Right lobe of liver (tissue), 6 donors: Measurements from ENCODE around the gene GAST. TPM values are rescaled to one million over a fixed set of nuclear protein-coding genes. Genes with fewer than 3 reads are reported as not detected.
"Not testable (repeated sequence)": the region's sequence is repeated elsewhere in the genome, so short reads cannot be mapped to it uniquely, and the experiment has no call there.

Source experiments
- ATAC-seq, 4 donors: fragments of 200-7000 bp; cut with Tn5 transposase; one replicate each; pipeline ENCODE4 v1.9.1; 2020; ENCODE audit warnings: mild to moderate bottlenecking in 4 of 4, moderate library complexity in 4 of 4
- DNase-seq, 3 donors: peaks; one replicate each; pipeline ENCODE4 v3.0.0-alpha.2; 2020
- H3K27ac ChIP-seq, 3 donors: fragments of 200-600 bp; one replicate each; pipeline ENCODE4 v1.8.0; 2022
- H3K27me3 ChIP-seq, 2 donors: fragments of 200-600 bp; one replicate each; pipeline ENCODE4 v1.8.0; 2022
- H3K36me3 ChIP-seq, 4 donors: fragments of 200-600 bp; sonication (generic) in 1 of 4; one replicate each; pipeline versions ENCODE4 v1.5.1 to v1.8.0; 2017 to 2022; ENCODE audit warnings: control low read depth in 1 of 4
- H3K4me1 ChIP-seq, 4 donors: fragments of 200-600 bp; sonication (generic) in 1 of 4; one replicate each; pipeline versions ENCODE4 v1.5.1 to v1.8.0; 2017 to 2022; ENCODE audit warnings: control low read depth in 1 of 4
- H3K4me3 ChIP-seq, 3 donors: fragments of 200-600 bp; one replicate each; pipeline ENCODE4 v1.8.0; 2022
- H3K9me3 ChIP-seq, 4 donors: fragments of 200-600 bp; sonication (generic) in 1 of 4; one replicate each; pipeline versions ENCODE4 v1.5.1 to v1.8.0; 2017 to 2022; ENCODE audit warnings: control low read depth in 1 of 4
- POLR2A ChIP-seq: fragments of 450-650 bp; IDR thresholded peaks from one replicate; pipeline ENCODE4 v1.6.1; 2017; ENCODE audit warnings: antibody characterized with exemption, mild to moderate bottlenecking
- WGBS: methylation state at CpG from one replicate; pipeline ENCODE4 v1.1.6; 2018; ENCODE audit warnings: low coverage, low lambda C conversion rate; ENCODE audit not compliant: insufficient coverage; ENCODE audit errors: missing lambda C conversion rate; 5-methylcytosine and 5-hydroxymethylcytosine counted together
- intact Hi-C, 2 donors: fragments of 100-400 bp; cut with DNase I; formaldehyde crosslinking; loops; one replicate each; pipeline versions ENCODE4 v1.11.2 to v1.14.1; 2022
- total RNA-seq, 6 experiments: library from RNA; depleted of rRNA in 2 of 6; stranded (reverse); fragments of >200 nt in 2 of 6; fragmentation: NEBNext Ultra II Directional in 3 of 6; extraction: Animal tissue kit (Norgen Biotek cat#: 25700) in 3 of 6; gene quantifications; one replicate each; pipeline versions ENCODE4 v1.1.0 to v1.2.4, GENCODE V29; 2016 to 2023
- TF ChIP-seq, protein P1 (sequence below), 4 donors: fragments of 200-600 bp in 3 of 4; fragments of 450-650 bp in 1 of 4; IDR thresholded peaks; one replicate each; pipeline versions ENCODE4 v1.5.1 to v1.8.0; 2016 to 2022; ENCODE audit warnings: antibody characterized with exemption in 4 of 4, mild to moderate bottlenecking in 2 of 4
- donor health status: DM: no; HTN: yes; CAD: no.
- donor health status: DM: no; HTN: no; CAD: no.
- donor health status: DM: no; HTN: no; CAD: no.
- donor health status: DM: no; HTN: yes; CAD: no.
- donor health status: DM: no; HTN: yes; CAD: no.

GAST gene
- total RNA-seq, 6 experiments from 2014 or later, result not detected

DNA sequence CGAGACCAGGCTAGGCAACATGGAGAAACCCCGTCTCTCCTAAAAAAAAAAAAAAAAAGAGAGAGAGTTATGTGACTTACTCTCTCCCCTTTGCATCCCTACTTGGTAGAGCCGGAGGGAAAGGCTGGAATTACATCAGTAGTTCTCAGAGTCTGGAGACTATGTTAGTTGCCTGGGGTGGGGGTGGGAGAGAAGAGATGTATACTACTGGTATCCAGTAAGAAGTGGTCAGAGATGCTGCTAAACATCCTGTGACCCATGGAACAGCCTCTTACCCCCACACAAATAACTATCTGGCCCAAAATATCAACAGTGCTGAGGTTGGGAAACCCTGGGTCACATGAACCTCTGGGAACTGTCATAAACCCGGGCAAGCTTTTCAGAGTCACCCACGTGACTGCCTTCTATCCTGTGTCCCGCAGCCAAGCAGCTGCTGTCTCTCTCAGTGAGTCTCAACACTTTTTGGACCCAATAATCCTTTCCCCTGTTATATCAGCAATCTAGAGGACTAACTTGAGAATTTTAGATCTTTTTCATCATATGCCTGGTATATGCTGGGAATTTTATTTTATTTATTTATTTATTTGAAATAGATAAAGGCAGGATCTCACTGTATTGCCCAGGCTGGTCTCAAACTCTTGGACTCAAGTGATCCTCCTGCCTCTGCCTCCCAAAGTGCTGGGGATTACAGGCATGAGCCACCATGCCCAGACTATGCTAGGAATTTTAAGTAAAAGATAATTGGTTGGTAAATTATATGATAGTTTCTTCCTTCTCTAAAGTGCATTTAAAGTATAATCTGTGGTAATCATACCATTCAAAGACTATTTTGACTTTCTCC lies 14.8 kb upstream of the GAST start:
- no peak overlapping the region for H3K4me3 ChIP-seq
- H3K36me3 ChIP-seq, result peaks cover 1 to 19% (median 13%) of the 10 kb centered on the region in 4 donors
- peak; percentile 70 to 90 (median 83) for DNase-seq
- ATAC-seq, result peak; percentile 86 to 91 (median 88)
- peak overlapping the region; percentile 56 to 82 (median 56) for H3K27ac ChIP-seq
- peaks cover 0 to 28% (median 13%) of the 10 kb centered on the region in 4 donors for H3K4me1 ChIP-seq
- 14% methylated on average over 6 of the region's 6 CpGs for WGBS
- intact Hi-C loops, result no loop called here
- H3K27me3 ChIP-seq, result no peaks in the 10 kb centered on the region
- no peaks in the 10 kb centered on the region for H3K9me3 ChIP-seq
- TF ChIP-seq, protein P1, sequence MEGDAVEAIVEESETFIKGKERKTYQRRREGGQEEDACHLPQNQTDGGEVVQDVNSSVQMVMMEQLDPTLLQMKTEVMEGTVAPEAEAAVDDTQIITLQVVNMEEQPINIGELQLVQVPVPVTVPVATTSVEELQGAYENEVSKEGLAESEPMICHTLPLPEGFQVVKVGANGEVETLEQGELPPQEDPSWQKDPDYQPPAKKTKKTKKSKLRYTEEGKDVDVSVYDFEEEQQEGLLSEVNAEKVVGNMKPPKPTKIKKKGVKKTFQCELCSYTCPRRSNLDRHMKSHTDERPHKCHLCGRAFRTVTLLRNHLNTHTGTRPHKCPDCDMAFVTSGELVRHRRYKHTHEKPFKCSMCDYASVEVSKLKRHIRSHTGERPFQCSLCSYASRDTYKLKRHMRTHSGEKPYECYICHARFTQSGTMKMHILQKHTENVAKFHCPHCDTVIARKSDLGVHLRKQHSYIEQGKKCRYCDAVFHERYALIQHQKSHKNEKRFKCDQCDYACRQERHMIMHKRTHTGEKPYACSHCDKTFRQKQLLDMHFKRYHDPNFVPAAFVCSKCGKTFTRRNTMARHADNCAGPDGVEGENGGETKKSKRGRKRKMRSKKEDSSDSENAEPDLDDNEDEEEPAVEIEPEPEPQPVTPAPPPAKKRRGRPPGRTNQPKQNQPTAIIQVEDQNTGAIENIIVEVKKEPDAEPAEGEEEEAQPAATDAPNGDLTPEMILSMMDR (IDR thresholded peaks at IDR 0.05), result no peak
- no peak for TF ChIP-seq POLR2A

DNA sequence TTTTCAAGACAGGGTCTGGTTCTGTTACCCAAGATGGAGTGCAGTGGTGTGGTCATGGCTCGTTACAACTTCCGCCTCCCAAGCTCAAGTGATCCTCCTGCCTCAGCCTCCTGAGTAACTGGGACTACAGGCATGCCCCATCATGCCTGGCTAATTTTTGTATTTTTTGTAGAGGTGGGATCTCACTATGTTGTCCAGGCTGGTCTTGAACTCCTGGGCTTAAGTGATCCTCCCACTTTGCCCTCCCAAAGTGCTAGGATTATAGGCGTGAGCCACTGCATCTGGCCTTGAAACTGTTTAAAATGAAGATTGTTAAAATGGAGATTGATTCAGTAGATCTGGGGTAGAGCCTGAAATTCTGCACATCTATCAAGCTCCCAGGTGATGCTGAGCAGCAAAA lies 11.3 kb upstream of the GAST start:
- 70% methylated on average over 1 of the region's 3 CpGs for WGBS
- not testable (repeated sequence) for H3K4me3 ChIP-seq

DNA sequence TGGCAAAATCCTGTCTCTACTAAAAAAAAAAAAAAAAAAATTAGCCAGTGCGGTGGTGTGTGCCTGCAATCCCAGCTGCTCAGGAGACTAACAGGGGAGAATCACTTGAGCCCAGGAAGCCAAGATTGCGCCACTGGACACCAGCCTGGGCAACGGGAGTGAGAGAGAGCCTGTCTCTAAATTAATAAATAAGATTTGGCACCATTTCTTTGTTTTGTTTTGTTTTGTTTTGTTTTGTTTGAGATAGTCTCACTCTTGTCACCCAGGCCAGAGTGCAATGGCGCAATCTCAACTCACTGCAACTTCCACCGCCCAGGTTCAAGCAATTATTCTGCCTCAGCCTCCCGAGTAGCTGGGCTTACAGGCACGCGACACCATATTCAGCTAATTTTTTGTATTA lies 9.4 kb upstream of the GAST start:
- H3K27ac ChIP-seq, result no peak overlapping the region
- no peak overlapping the region for H3K4me3 ChIP-seq
- intact Hi-C loops, result no loop called here
- DNase-seq (peak in 2 of 3 donors; percentile 34 to 64), ATAC-seq (peak; percentile 50 to 79 (median 62))
- WGBS, result 40% methylated on average over 8 of the region's 8 CpGs
- TF ChIP-seq, protein P1 (IDR thresholded peaks at IDR 0.05), result no peak
- TF ChIP-seq POLR2A, result no peak
- no peaks in the 10 kb centered on the region for H3K9me3 ChIP-seq
- H3K4me1 ChIP-seq, result peaks cover 0 to 3% (median 1%) of the 10 kb centered on the region in 4 donors
- H3K27me3 ChIP-seq, result no peaks in the 10 kb centered on the region
- no peaks in the 10 kb centered on the region for H3K36me3 ChIP-seq

More for the DNA sequence above, 11.3 kb upstream of the GAST start:
- H3K9me3 ChIP-seq, H3K36me3 ChIP-seq, DNase-seq, ATAC-seq, H3K27ac ChIP-seq, intact Hi-C loops, H3K27me3 ChIP-seq: not testable (repeated sequence)
- H3K4me1 ChIP-seq, result peaks cover 0 to 21% (median 10%) of the 10 kb centered on the region in 4 donors

DNA sequence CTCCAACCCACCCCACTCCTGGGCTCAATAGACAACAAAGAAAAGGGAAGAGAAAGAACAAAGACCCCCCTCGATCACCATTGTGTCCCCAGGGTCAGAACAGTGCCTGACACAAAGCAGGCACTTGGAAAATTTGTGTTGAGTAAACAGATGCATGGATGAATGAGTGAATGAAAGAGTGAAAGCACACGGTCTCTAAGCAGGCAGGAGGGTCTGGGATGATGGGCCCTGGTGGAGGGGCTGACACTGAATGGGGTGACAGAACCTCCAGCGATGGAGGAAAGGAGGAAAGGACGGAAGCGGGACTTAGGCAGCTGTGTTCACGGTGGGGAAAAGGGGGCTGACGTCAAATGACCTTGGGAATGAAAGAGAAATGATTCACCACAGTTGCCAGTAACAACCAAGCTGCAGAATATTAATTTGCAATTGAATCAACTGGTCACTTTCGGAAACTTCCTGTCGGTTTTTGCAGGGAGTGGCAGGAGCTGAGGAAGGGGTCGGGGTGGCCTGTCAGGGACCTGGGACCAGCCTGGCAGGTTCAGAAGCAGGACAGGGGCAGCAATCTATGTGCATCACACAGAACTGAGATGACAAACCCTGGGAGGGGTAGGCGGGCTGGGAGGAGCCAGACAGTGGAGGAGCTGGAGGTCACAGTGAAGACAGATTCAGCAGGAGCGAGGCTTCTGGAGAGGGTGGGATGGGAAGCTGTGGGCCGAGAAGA lies 6.7 kb upstream of the GAST start:
- H3K27ac ChIP-seq, result no peak overlapping the region
- no peaks in the 10 kb centered on the region for H3K4me1 ChIP-seq
- no peaks in the 10 kb centered on the region for H3K9me3 ChIP-seq
- 64% methylated on average over 9 of the region's 13 CpGs for WGBS
- ATAC-seq, result peak in 2 of 4 donors; percentile 19 to 26
- intact Hi-C loops, result loop anchor here in 1 of 2 donors (5.0 kb wide), 1 partner anchor 247 kb away; no protein-coding TSS in a partner anchor
- no peak for DNase-seq
- H3K4me3 ChIP-seq, result no peak overlapping the region
- H3K36me3 ChIP-seq, result no peaks in the 10 kb centered on the region
- TF ChIP-seq, protein P1 (IDR thresholded peaks at IDR 0.05), result no peak
- TF ChIP-seq POLR2A, result no peak
- H3K27me3 ChIP-seq, result no peaks in the 10 kb centered on the region
